Activated CD8-positive, alpha-beta T cell treated with anti-CD3 and anti-CD28 coated beads, Interleukin-2, amount 10 ng/mL, durations not matched to agents 7 days and 5 days (primary cell): ENCODE data around the gene KLF4. TPM values are rescaled to one million over a fixed set of nuclear protein-coding genes. Genes with fewer than 3 reads are reported as not detected.

Experiments used
- ATAC-seq: fragments of 150-1000 bp; cut with Tn5 transposase; one replicate; pipeline ENCODE4 v1.10.0; 2021; ENCODE audit warnings: moderate library complexity
- CTCF ChIA-PET: fragments of 350-600 bp; sonication (Branson Sonifier 250); formaldehyde crosslinking; loops from one replicate; lab custom pipeline; 2021; ENCODE audit warnings: antibody characterized with exemption; lab: Charles Lee
- POLR2A ChIA-PET: fragments of 350-600 bp; sonication (Branson Sonifier 250); formaldehyde crosslinking; loops from one replicate; lab custom pipeline; 2021; ENCODE audit warnings: antibody characterized with exemption; lab: Charles Lee
- DNase-seq: peaks from one replicate; pipeline ENCODE4 v3.0.0-alpha.2; 2020
- H3K27ac Mint-ChIP-seq: one replicate; pipeline ENCODE4 v1.8.0; 2021; ENCODE audit warnings: mild to moderate bottlenecking, mixed read lengths
- H3K27me3 Mint-ChIP-seq: one replicate; pipeline ENCODE4 v1.8.0; 2021; ENCODE audit warnings: low read depth, mixed read lengths
- H3K36me3 Mint-ChIP-seq: one replicate; pipeline ENCODE4 v1.8.0; 2021; ENCODE audit warnings: low read depth, mixed read lengths
- H3K4me1 Mint-ChIP-seq: one replicate; pipeline ENCODE4 v1.8.0; 2021; ENCODE audit warnings: low read depth, mixed read lengths
- H3K4me3 Mint-ChIP-seq: one replicate; pipeline ENCODE4 v1.8.0; 2021; ENCODE audit warnings: mild to moderate bottlenecking, mixed read lengths
- H3K9me3 Mint-ChIP-seq: one replicate; pipeline ENCODE4 v1.8.0; 2022; ENCODE audit warnings: mixed read lengths; ENCODE audit not compliant: insufficient read depth
- total RNA-seq, 2 experiments: library from RNA; stranded (reverse); gene quantifications; one replicate each; pipeline ENCODE4 v1.2.3, GENCODE V29; 2021

Gene KLF4
- 1 to 10 TPM; 1.5 to 1.9 TPM for total RNA-seq

GRCh38 chr9:107489687-107490605, at the start of gene KLF4:
Gene KLF4 (minus strand): TSS chr9:107489769. CDS start chr9:107489172, 597 bp downstream.
- H3K4me3 Mint-ChIP-seq: peak within 1 kb of the TSS; percentile 67
- ATAC-seq (peak; percentile 77), DNase-seq (peak; percentile 80)
- POLR2A ChIA-PET: no interaction called here
- peaks cover 2% of the 10 kb centered on the region for H3K36me3 Mint-ChIP-seq
- CTCF ChIA-PET: no interaction called here
- H3K4me1 Mint-ChIP-seq: peaks cover 16% of the 10 kb centered on the region
- H3K27me3 Mint-ChIP-seq: peaks cover 55% of the 10 kb centered on the region
- no peaks in the 10 kb centered on the region for H3K9me3 Mint-ChIP-seq
- peak within 1 kb of the TSS; percentile 11 for H3K27ac Mint-ChIP-seq

GRCh38 chr9:107536462-107536861, 46.9 kb upstream of the KLF4 start:
- H3K9me3 Mint-ChIP-seq: no peaks in the 10 kb centered on the region
- ATAC-seq: no peak
- ChIA-PET CTCF (no interaction called here), POLR2A (interaction anchor here (0.7 kb wide), 1 partner anchor 89 kb away, joined by 5 read pairs; no protein-coding TSS in a partner anchor)
- H3K27ac Mint-ChIP-seq: no peak overlapping the region
- no peaks in the 10 kb centered on the region for H3K36me3 Mint-ChIP-seq
- DNase-seq: no peak
- H3K4me1 Mint-ChIP-seq: no peaks in the 10 kb centered on the region
- no peaks in the 10 kb centered on the region for H3K27me3 Mint-ChIP-seq
- no peak overlapping the region for H3K4me3 Mint-ChIP-seq

GRCh38 chr9:107534510-107535078, 45.0 kb upstream of the KLF4 start:
- H3K36me3 Mint-ChIP-seq: no peaks in the 10 kb centered on the region
- H3K4me3 Mint-ChIP-seq: no peak overlapping the region
- no peaks in the 10 kb centered on the region for H3K27me3 Mint-ChIP-seq
- H3K4me1 Mint-ChIP-seq: no peaks in the 10 kb centered on the region
- DNase-seq: no peak
- H3K27ac Mint-ChIP-seq: no peak overlapping the region
- H3K9me3 Mint-ChIP-seq: no peaks in the 10 kb centered on the region
- ChIA-PET CTCF (no interaction called here), POLR2A (no interaction called here)
- no peak for ATAC-seq

- H3K27ac Mint-ChIP-seq: no peak overlapping the region
- H3K36me3 Mint-ChIP-seq: no peaks in the 10 kb centered on the region
- H3K27me3 Mint-ChIP-seq: no peaks in the 10 kb centered on the region
- CTCF ChIA-PET: no interaction called here
- ATAC-seq: no peak
- DNase-seq: no peak
- POLR2A ChIA-PET: no interaction called here
- no peaks in the 10 kb centered on the region for H3K9me3 Mint-ChIP-seq
- H3K4me1 Mint-ChIP-seq: no peaks in the 10 kb centered on the region
- H3K4me3 Mint-ChIP-seq: no peak overlapping the region
These were observed 41.1 kb upstream of the KLF4 start for GRCh38 chr9:107530679-107531078.

GRCh38 chr9:107528686-107529085, 39.1 kb upstream of the KLF4 start:
- ChIA-PET POLR2A (no interaction called here), CTCF (no interaction called here)
- Mint-ChIP-seq H3K27ac (no peak overlapping the region), H3K4me3 (no peak overlapping the region), H3K4me1 (no peaks in the 10 kb centered on the region), H3K9me3 (no peaks in the 10 kb centered on the region), H3K27me3 (no peaks in the 10 kb centered on the region), H3K36me3 (no peaks in the 10 kb centered on the region)
- DNase-seq (no peak), ATAC-seq (no peak)

- DNase-seq (no peak), ATAC-seq (no peak)
- no peak overlapping the region for H3K4me3 Mint-ChIP-seq
- H3K27ac Mint-ChIP-seq: no peak overlapping the region
- no peaks in the 10 kb centered on the region for H3K4me1 Mint-ChIP-seq
- ChIA-PET POLR2A (no interaction called here), CTCF (no interaction called here)
- H3K9me3 Mint-ChIP-seq: no peaks in the 10 kb centered on the region
- peaks cover 2% of the 10 kb centered on the region for H3K27me3 Mint-ChIP-seq
- H3K36me3 Mint-ChIP-seq: no peaks in the 10 kb centered on the region
These were observed 34.0 kb upstream of the KLF4 start for GRCh38 chr9:107523539-107523938.

- Mint-ChIP-seq H3K27ac (no peak overlapping the region), H3K4me1 (no peaks in the 10 kb centered on the region), H3K9me3 (no peaks in the 10 kb centered on the region), H3K27me3 (peaks cover 2% of the 10 kb centered on the region), H3K36me3 (no peaks in the 10 kb centered on the region), H3K4me3 (no peak overlapping the region)
- DNase-seq (no peak), ATAC-seq (no peak)
- ChIA-PET POLR2A (no interaction called here), CTCF (no interaction called here)
These were observed 30.6 kb upstream of the KLF4 start for GRCh38 chr9:107520186-107520585.

- ATAC-seq: no peak
These were observed 28.7 kb upstream of the KLF4 start for GRCh38 chr9:107518037-107518807.

GRCh38 chr9:107513464-107514100, 24.0 kb upstream of the KLF4 start:
- Mint-ChIP-seq H3K27ac (no peak overlapping the region), H3K36me3 (no peaks in the 10 kb centered on the region), H3K27me3 (no peaks in the 10 kb centered on the region), H3K4me1 (no peaks in the 10 kb centered on the region), H3K9me3 (no peaks in the 10 kb centered on the region), H3K4me3 (no peak overlapping the region)
- DNase-seq (no peak), ATAC-seq (no peak)
- ChIA-PET CTCF (no interaction called here), POLR2A (no interaction called here)

More at GRCh38 chr9:107518037-107518807, 28.7 kb upstream of the KLF4 start:
- H3K36me3 Mint-ChIP-seq: no peaks in the 10 kb centered on the region
- ChIA-PET POLR2A (no interaction called here), CTCF (no interaction called here)
- no peaks in the 10 kb centered on the region for H3K4me1 Mint-ChIP-seq
- no peak overlapping the region for H3K4me3 Mint-ChIP-seq
- DNase-seq: no peak
- peaks cover 2% of the 10 kb centered on the region for H3K27me3 Mint-ChIP-seq
- H3K9me3 Mint-ChIP-seq: no peaks in the 10 kb centered on the region
- H3K27ac Mint-ChIP-seq: no peak overlapping the region

- ChIA-PET POLR2A (no interaction called here), CTCF (no interaction called here)
- Mint-ChIP-seq H3K4me1 (no peaks in the 10 kb centered on the region), H3K4me3 (no peak overlapping the region), H3K27me3 (no peaks in the 10 kb centered on the region), H3K9me3 (peaks cover 5% of the 10 kb centered on the region), H3K27ac (no peak overlapping the region), H3K36me3 (no peaks in the 10 kb centered on the region)
- no peak for DNase-seq
- no peak for ATAC-seq
These were observed 15.3 kb upstream of the KLF4 start for GRCh38 chr9:107504585-107505455.

- peaks cover 5% of the 10 kb centered on the region for H3K9me3 Mint-ChIP-seq
- no peak overlapping the region for H3K27ac Mint-ChIP-seq
- POLR2A ChIA-PET: no interaction called here
- ATAC-seq (no peak), DNase-seq (no peak)
- no peak overlapping the region for H3K4me3 Mint-ChIP-seq
- H3K4me1 Mint-ChIP-seq: no peaks in the 10 kb centered on the region
- H3K27me3 Mint-ChIP-seq: no peaks in the 10 kb centered on the region
- CTCF ChIA-PET: no interaction called here
- no peaks in the 10 kb centered on the region for H3K36me3 Mint-ChIP-seq
These were observed 12.9 kb upstream of the KLF4 start for GRCh38 chr9:107502464-107502863.
